Stimulated activated CD4-positive, alpha-beta T cell treated with anti-CD3 and anti-CD28 coated beads, Interleukin-15, amount 100 ng/mL, for 24 hours (primary cell): ENCODE results near the gene ERCC6.

Source experiments
- DNase-seq: peaks from one replicate; pipeline ENCODE4 v3.0.0-alpha.2; 2020

The ERCC6 gene

DNA sequence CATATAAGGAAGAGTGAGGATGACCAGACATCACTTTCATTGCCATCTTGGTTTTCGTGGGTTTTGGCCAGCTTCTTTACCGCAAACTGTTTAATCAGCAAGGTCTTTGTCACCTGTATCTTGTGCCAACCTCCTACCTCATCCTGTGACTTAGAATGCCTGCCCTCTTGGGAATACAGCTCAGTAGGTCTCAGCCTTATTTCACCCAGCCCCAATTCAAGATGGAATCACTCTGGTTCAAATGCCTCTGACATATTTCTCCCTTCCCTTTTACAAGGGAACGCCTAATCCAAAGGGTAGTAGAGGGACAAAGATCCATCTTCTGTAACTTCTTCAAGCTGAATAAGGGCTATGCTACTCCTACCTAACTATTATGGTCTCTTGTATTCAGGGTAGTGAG is 4.7 kb upstream of the ERCC6 start:
- DNase-seq = no peak

DNA sequence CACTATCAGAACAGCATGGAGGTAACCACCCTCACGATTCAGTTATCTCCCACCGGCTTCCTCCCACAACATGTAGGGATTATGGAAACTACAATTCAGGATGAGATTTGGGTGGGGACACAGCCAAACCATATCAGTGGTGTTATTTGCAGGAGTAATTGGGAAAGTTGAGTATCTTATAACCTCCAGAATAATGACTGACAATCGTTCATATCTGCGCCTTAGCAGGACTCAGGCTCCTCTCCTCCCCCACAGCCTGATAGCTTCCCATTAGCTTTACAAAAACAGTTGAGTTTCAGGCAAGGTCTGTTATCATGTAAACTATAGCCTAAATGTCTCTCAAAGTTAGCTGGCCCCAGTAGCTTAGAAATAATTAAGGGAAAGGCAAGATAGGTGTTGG is 3.4 kb upstream of the ERCC6 start:
- DNase-seq = no peak

DNA sequence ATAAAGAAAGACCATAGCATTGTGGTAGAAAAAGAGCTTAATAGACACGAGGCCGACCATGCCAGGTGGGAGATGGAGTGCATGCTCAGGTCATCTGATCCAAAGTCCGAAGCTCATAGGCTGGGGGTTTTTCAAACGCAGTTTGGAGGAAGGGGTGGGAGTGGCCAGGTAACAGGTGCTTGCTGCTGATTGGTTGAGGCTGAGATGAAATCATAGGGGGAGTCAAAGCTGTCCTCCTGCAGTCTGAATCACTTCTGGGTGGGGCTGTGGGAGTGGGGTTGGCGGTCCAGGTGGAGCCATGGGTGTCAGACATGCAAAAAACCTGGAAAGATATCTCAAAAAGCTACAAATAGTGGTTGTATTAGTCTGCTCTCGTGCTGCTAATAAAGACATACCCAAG is 2.8 kb upstream of the ERCC6 start:
- DNase-seq = no peak

DNA sequence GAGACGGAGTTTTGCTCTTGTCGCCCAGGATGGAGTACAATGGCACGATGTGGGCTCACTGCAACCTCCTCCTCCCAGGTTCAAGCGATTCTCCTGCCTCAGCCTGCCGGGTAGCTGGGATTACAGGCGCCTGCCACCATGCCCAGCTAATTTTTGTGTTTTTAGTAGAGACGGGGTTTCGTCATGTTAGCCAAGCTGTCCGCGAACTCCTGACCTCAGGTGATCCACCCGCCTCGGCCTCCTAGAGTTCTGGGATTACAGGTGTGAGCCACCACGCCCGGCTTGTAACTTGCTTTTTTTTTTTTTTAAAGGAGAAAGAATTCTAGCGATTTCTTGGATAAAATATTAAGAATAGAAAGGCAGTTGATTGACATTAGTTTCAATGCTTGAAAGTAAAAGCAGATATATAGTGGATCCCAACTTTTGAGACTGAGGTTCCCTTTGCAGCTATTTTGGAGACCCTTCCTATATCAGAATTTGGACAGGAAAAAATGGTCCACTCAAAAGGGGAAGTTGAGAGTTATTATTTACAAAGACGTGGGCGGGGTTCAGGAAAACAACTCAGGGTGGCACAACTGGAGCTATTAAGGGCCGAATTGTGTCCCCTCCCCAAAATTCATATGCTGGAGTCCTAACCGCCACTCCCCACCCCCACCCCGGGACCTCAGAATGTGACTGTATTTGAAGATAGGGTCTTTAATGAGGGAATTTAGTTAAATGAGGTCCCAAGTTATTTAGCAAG is 1.3 kb upstream of the ERCC6 start:
- DNase-seq = no peak

DNA sequence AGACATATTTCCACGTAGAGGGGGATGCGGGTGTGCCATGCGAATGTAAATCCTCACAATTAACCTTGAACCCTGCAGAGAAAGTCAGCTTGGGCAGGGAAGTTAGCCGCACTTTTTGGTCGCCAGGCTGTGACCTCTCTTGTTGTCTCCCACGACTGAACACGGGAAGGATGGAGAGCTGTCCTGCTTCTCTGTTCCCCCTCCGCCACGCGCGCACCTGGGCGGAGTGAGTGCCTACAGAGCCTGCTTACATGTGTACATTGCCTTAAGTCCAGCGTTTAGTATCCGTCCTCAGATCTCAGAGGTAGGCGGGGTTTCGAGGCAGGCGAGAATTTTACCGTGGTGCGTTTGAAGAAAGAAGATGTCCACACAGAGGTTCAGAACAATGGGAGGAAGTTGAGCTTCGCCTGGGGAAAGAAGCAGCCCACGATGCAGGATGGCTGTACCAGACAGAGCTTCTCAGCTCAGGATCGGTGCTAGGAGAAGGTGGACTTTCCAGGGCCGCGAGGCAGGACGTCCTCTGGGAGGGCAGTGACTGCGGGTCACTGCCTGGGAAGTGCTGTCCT is 482 bp upstream of the ERCC6 start:
- peak; percentile 34 for DNase-seq

DNA sequence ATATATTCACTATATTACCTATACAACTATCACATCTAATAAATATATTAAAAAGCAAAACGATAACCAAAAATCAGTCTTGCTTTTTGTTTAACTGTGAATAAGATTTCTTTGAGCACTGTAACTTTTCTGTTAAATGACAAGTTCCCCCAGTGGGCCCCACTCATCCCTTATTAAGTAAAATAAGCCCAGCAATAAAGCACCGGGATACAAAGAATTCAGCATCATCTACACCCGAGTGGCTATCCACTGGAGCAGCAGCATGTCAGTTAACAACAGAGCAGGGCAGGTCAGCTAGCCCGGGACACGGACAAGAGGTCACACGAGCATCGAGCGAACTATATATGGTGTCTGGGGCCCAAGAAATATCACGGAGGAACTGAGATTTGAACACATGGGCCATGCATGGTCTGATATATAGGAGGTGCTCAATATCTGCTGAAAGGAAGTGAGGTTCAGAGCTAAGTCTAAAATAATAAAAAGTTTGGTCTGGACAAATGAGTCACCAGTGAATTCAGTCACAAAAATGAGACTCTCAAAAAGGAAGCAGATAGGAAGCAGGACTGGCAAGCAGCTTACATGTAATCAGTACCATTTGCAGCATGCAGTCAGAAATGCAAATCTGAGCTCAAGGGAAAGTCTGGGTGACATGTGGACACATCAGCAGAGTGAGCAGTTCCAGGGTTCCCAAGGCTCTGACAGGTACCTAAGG is 4.1 kb downstream of the ERCC6 start:
- DNase-seq = no peak

DNA sequence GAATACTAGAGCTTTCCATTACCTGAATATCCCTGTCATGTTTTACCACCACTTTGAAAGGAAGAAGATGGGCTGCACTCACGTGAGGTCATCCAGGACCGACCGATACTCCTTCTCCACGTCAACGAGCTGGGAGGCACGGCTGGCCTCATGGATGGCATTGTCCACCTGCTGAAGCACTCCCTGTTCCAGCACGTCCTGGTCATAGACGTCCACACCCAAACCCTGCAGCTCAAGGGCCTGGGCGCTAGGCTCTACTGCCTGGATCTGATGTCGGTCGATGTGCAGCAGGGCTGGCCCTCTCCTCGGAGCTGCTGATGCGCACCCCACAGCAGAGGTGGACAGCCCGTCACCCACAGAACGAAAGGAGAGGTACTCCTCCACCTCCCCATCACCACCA is 6.5 kb downstream of the ERCC6 start:
- no peak for DNase-seq

DNA sequence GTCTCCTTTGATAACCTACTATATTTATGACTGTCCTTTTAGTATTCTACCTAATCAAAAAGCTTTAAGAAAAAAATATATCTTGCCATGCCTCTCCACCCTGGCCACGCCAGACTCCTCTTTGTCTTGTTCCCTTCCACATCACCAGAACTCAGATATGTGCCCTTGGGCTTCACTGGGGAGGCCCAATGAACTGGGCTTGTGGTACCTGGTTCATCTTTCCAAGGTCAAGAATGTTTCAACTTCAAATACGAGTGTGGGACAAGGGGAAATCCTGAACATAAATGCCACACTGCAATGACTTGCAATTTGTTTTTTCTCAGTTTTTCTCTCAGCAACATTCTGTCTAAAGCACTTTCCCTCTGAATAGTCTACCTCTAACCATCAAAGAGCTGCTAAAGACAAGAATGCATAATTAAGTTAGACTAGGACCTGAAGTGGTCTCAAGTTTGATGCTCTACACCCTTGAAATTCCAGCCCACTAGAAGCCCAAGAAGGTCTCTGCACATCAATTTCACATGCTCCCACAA is 9.9 kb downstream of the ERCC6 start:
- no peak for DNase-seq

DNA sequence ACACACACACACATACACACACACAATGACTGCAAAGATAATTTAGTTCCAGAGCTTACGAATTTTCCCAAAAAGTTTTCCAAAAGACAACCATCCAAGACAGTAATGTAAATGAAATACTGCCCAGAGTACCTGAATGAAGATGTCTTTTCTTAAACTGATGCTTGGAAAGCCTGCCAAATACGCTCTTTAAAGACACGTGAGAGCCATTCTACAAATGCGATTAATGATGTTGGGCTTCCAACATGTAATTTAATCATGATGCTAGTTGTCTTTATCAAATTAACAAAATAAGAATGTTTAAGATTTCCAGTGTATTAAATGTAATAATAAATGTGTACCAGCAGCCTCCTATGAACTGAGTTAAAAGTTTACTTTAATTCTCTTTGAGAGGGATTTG is 11.1 kb downstream of the ERCC6 start:
- no peak for DNase-seq

DNA sequence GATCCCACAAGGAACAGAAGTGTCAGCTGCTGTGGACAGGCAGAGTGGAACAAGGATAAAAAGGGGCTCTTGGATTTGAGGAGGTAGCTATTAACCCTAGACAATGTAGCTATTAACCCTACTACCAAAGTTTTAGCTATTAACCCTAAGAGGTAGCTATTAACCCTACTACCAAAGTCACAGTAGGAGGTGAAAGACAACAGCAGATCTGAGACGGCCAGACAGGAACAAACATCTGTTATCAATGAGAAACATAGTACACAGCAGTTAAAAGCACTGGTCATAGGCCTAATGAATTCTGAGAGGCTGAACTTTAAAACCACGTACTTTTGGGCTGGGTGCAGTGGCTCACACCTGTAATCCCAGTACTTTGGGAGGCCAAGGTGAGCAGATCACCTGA is 11.9 kb downstream of the ERCC6 start:
- DNase-seq = no peak

DNA sequence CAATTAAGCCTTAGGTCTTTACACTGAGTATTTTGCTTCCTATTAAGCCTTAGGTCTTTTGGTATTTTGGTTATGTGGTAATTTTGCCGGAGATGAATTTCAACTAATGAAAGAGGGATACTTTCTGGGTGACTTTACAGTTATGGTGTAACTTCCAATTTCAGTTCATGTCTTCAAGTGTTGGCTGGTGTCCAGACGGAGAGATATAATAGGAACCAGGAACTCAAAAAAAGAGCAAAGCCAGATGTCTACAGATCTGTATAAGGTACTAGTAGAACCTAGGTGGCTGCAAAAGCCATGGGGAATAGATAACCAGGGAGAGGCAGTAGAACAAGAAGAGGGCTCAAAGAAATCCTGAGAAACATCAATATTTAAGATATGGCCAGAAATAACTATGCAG is 12.3 kb downstream of the ERCC6 start:
- no peak for DNase-seq

DNA sequence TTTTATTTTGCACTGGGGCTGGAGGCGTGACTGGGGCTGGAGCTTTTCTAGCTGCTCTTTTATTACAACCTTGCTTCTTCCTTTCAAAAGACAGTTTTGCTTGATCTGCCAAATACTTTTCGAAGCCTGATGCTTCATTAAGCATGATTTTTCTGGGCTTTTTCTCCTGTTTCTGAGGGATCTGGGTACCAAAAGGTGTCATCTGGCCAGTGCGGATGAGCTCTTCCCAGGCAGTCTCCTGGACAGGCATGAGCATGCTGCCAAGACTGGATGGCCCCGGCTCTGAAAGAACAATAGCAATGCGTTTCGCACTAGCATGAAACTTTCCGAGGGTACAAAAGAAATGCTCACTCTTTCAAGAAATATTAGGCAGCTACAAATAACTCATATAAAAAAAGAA is 14.4 kb downstream of the ERCC6 start:
- DNase-seq = no peak

DNA sequence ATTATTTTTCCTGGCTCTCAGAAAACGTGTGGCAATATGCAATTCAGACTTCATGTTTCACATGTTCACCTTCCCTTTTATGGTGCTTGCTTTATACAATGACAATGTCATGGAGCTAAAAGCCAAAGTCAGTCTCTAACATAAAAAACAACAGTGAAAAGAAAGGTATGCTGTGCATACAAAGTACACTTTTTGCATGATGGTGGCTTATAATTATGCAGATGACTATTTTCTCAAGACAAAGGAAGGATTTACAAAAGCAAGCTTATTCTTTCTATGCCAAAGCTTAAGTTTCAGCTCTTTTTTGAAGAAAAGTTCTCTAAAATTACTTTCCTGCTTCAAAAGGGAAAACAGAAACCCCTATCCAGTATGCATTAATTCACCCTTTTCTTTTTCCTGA is 15.6 kb downstream of the ERCC6 start:
- DNase-seq = no peak

DNA sequence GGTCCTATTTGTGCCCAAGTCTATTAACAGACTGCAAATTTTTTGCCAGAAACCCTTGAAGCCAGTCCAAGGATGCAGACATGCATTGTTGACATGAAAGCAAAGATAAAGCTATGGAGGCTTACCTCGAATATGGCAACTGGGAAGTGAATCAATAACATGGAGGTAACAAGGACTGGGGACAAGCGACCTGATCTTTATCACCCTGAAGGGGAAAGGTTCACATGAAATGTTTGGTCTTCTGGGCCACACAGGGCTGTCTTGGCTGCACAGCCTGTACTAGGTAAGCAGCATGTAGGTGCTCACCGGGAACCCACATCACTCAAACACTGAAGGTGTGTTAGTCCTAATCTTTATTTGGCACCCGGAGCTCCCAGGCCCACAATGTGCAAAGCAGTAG is 17.9 kb downstream of the ERCC6 start:
- no peak for DNase-seq

DNA sequence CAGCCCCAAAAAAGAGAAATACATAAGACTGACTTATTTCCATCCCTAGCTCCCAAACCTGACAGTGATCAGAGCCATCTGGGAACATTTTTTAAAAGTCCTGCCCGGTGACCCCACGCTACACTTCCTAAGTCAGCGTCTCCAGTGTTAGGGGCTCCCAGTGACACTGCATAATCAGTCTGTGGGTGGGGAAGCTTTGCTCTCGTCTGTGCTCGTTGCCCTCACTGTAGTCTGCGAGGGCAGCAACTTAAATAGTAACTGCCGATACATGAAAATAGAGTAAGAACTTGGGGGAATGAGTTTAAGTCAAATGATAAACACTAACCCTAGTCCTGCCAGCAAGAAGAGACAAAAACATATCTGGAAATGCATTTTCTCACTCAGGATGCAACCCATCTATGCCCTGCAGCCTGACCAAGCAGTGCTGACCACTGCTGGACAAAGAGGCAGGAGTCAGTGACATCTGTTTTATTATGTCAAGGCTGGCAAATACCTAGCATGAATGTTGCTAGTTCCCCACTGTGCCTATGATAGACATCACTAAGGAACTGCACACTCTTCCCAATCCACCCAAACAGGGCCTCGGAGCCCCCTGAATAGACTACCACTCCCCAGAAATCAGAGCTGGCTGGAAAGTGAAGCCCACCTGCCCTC is 18.7 kb downstream of the ERCC6 start:
- no peak for DNase-seq

DNA sequence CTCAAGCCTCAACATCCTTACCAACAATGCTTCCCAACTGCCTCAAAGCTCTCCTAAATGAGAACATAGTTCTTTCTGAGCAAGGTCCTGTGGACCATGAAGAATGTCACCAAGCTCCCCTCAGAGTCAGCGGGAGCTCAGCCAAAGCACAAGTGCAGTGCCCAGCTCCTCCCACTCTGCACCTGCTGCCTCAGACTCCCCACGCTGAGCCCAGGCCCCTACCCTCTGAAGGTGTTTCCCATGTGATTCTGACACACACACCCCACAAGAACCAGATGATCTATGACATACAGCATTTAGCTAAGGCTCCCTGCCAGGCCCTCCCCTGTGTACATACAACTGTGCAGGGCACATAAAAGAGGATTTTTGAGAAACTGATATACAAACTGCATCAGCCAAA is 19.2 kb downstream of the ERCC6 start:
- no peak for DNase-seq

DNA sequence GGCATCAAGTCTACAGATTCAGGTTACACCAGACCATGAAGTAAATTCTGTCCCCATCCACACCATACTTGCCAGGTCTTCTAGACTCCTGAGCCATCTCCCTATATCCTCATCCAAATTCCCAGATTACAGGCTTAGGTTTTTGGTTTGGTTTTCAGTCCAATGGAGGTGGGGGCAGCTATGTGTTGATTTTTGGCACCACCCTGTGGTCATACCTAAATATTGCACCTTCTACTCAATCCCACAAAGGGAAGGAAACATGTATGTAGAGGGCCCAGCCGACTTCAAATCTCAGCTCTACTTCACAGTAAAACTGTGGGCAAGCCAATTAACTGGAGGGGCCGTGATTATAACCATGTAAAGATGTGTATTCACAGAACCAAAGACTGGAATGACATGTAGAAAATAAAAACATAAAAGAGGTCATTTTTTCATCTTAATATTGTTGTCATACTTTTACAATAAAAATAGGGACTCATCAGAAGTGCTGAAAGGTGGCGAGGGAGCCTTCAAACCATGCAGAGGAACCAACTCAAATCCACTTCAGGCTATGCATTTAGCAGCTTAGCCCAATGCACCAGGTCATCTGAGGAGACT is 19.8 kb downstream of the ERCC6 start:
- DNase-seq = peak; percentile 18

DNA sequence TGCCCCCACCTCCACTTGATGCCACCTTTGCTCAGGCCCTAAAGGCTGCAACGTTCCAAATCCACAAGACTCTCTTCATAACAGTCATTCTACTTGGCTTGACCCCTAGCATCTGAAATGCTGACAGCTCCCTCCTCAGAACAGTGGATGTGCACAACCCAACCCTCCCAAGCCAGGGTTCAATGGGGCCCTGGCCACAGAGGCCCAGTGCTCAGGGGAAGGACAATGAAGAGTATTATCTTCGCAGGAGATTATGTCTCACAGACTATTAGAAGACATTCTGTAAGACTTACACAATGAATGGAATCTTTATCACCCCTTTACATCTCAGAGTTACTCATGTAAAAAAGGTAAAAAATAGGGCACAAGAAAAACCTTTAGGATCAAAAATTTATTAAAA is 20.4 kb downstream of the ERCC6 start:
- no peak for DNase-seq

DNA sequence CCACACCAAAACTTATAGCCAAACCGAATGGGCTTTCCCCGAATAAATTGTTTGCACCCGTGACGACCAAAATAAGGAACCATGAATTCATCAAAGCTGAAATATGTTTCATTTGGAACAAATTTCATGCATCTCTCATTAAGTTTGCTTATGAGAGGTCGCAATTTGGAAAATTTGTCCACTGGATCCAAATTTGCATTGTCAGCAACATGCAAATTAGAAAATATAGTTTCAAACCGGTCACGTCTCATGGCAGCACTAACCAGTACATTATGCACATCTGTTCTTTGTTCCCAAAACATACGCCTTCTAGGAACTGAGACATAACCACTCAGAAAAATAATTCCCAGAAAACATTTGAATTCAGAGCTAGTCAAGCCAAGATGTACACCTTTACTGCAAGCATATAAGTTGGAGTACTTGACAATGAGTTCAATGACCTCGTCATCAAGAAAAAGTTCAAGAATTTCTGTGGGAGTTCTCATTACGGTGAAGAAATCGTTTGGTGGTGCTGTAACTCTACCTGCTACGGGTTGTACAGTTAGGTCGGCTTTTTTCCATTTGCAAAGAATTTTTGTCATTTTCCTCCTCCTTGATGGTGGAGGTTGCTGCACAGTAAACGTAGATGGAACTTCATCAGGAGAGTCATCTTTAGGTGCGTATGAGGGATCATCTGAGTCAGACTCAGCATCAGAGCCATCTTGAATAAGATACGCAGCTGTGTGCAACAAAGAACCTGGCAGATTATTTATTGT is 22.5 kb downstream of the ERCC6 start:
- DNase-seq = no peak

DNA sequence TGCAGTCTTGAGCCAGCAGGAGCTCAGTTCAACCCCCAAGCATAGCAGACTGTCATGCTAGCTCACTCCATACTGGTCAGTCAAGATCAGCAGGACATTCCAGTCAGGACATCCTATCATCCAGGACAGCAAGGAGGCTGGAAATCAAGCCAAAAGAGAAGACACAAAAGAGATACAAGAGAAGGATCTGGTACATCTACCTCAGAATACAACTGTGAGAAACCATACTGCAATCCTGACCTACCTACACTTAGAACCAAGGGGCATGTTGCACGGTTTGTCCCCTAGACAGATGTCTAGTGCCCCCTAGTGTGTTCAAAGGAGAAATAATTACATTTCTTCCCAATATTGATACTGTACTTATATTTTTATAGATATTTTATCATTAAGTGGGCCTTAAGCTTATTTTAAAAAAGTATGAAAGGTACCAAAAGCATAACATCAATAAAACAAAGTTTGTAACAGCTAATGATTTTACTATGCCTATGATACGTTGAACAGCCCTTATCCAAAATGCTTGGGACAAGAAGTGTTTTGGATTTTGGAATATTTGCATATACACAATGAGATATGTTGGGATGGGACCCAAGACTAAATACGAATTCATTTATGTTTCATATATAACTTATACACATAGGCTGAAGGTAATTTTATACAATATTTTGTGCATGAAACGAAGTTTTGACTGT is 26.7 kb downstream of the ERCC6 start:
- DNase-seq = no peak

DNA sequence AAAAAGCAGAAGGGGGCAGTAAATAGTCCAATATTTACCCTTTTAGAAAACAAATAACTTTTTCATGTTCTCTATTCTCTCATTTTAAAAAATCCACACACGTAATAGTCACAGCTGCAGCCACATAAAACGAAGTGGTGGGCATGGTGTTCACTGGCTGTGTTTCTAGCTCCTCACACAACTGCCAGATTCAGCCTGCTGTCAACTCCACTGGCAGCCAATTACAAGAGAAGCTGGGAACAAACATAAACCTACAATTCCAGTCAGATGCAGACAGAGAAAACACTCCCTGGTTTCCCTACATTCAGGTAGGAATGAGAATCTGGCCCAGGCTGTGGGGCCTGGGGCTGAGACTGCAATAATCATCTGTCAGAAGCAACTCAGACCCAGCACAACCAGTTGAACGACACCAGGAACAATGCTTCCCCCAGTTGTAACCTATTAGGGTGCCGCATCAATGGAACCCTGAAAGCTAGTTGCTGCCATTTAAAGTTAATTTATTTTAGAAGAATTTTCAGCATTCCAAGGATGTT is 29.1 kb downstream of the ERCC6 start:
- no peak for DNase-seq

DNA sequence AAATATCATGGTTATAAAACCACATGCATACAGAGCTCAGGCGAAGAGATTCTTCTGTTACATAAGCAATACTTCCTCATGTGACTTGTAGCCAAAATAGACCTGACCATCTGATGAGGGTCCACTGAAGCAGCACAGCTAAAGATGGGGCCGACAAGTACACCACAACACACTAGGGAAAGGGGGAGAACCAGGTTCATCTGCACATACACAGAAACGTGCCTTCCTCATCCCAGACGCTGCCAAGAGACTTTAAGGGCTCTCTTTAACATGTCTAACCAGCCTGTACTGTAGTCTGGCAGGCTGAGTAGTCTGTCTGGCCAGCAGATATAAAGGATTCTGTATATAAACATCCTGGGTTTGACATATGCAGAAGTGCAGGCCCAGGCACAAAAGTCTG is 30.3 kb downstream of the ERCC6 start:
- DNase-seq = no peak
